ENCODE measurements around the gene SPATA32. TPM values are rescaled to one million over a fixed set of nuclear protein-coding genes. Genes with fewer than 3 reads are reported as not detected.

The SPATA32 gene
- total RNA-seq, 1 experiment from 2014 or later, result 0.81 TPM

DNA sequence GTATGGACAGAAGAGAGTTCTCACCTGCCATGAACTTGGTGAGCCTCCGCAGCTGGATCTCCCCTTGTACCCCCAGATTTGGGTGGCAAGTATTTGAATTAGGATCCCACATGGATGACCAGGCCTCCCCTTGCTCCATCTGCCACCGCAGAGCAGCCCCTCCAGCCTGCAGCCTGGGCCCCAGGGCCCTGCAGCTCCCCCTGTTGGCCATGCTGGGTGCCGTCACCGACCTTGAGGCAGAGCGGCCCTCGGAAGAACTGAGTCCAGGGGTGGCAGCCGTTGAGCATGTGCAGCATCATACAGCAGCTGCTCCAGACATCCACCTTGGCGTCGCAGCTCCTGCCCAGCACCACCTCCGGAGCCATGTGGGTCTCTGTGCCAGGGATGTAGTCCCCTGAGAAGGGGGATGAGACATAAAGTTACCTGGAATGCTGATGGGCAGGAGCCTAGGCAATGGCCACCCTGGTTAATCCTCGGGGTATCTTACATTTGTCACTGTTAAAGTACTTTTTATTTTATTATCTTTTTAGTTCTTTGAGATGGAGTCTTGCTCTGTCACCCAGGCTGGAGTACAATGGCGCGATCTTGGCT is 9.0 kb upstream of the SPATA32 start:
- WGBS (ENCODE audit: extremely low coverage, insufficient read length, low lambda C conversion rate), result no CpG with 5 or more reads among the region's 13 CpGs
- TF ChIP-seq, protein P1, sequence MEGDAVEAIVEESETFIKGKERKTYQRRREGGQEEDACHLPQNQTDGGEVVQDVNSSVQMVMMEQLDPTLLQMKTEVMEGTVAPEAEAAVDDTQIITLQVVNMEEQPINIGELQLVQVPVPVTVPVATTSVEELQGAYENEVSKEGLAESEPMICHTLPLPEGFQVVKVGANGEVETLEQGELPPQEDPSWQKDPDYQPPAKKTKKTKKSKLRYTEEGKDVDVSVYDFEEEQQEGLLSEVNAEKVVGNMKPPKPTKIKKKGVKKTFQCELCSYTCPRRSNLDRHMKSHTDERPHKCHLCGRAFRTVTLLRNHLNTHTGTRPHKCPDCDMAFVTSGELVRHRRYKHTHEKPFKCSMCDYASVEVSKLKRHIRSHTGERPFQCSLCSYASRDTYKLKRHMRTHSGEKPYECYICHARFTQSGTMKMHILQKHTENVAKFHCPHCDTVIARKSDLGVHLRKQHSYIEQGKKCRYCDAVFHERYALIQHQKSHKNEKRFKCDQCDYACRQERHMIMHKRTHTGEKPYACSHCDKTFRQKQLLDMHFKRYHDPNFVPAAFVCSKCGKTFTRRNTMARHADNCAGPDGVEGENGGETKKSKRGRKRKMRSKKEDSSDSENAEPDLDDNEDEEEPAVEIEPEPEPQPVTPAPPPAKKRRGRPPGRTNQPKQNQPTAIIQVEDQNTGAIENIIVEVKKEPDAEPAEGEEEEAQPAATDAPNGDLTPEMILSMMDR (conservative IDR thresholded peaks at IDR 0.05), result peak; percentile 93
- Histone ChIP-seq H3K79me1 (ENCODE audit: insufficient read depth, low read depth, low read length, poor library complexity, severe bottlenecking) (no peaks in the 10 kb centered on the region), H3K4me2 (ENCODE audit: insufficient read depth, insufficient read length, low read length) (no peak overlapping the region), H3K56ac (ENCODE audit: insufficient read length, low read depth, low read length) (no peak overlapping the region), H2AK5ac (ENCODE audit: insufficient read length, low read length) (no peak overlapping the region), H3K9me3 (ENCODE audit: control insufficient read depth, low read depth, low read length) (no peaks in the 10 kb centered on the region), H2BK5ac (ENCODE audit: insufficient read length, low read length) (no peak overlapping the region), H3K27ac (ENCODE audit: insufficient read length, low read depth, low read length) (no peak overlapping the region), H3K18ac (ENCODE audit: insufficient read length, low read depth, low read length) (no peak overlapping the region), H2BK12ac (ENCODE audit: insufficient read length, low read depth, low read length) (no peak overlapping the region), H3K79me2 (ENCODE audit: insufficient read depth, low read length) (no peaks in the 10 kb centered on the region), H2BK120ac (ENCODE audit: low read depth, low read length, poor library complexity, severe bottlenecking) (no peak overlapping the region), H4K5ac (ENCODE audit: insufficient read length, low read depth, low read length) (no peak overlapping the region), H3K4ac (ENCODE audit: low read depth, low read length) (no peak overlapping the region), H4K91ac (ENCODE audit: insufficient read length, low read depth, low read length) (no peak overlapping the region), H2AFZ (ENCODE audit: low read length) (no peak overlapping the region), H3T11ph (ENCODE audit: low read length) (no peak overlapping the region), H3K9ac (ENCODE audit: extremely low read depth, insufficient read length, low read length) (no peak overlapping the region), H3K14ac (ENCODE audit: insufficient read depth, low read length) (no peak overlapping the region), H3K23me2 (ENCODE audit: insufficient read length, low read depth, low read length, poor library complexity, severe bottlenecking) (no peaks in the 10 kb centered on the region), H2BK15ac (ENCODE audit: low read depth, low read length) (no peak overlapping the region), H3K4me1 (ENCODE audit: insufficient read depth, low read length) (no peaks in the 10 kb centered on the region), H3K23ac (ENCODE audit: insufficient read length, low read depth, low read length) (no peak overlapping the region), H4K20me1 (ENCODE audit: control insufficient read depth, insufficient read depth, insufficient read length) (no peaks in the 10 kb centered on the region), H2BK20ac (ENCODE audit: low read depth, low read length, poor library complexity, severe bottlenecking) (no peak overlapping the region), H3K27me3 (ENCODE audit: insufficient read depth, low read length) (no peaks in the 10 kb centered on the region), H4K8ac (replicated peaks; ENCODE audit: insufficient read length, low read depth, low read length) (no peak overlapping the region)
- H3K9me3 Mint-ChIP-seq, result no peaks in the 10 kb centered on the region
- peaks cover 0 to 8% of the 10 kb centered on the region in 2 experiments; a peak in 2 of 4 replicates for H3K4me1 Mint-ChIP-seq
- H3K4me3 Mint-ChIP-seq, result no peak overlapping the region
- no peak overlapping the region for H3K27ac Mint-ChIP-seq
- no peaks in the 10 kb centered on the region for H3K27me3 Mint-ChIP-seq (ENCODE audit: low read depth)
- peak; percentile 82 for DNase-seq
- peaks cover 12 to 39% (median 38%) of the 10 kb centered on the region in 3 experiments; a peak in 6 of 7 replicates for H3K36me3 Mint-ChIP-seq (ENCODE audit: insufficient read depth in 1 of 3, low read depth in 3 of 3)
